AG04449 (cell line): ENCODE results near the gene ZNF385B.

Experiments
- CTCF ChIA-PET: fragments of 350-600 bp; formaldehyde crosslinking; extraction: SDS; loops from one replicate; lab custom pipeline; 2021; ENCODE audit warnings: antibody characterized with exemption; lab: Yijun Ruan, JAX
- POLR2A ChIA-PET: fragments of 400-600, 350-600 bp; formaldehyde crosslinking; extraction: SDS; loops from one replicate; lab custom pipeline; 2020; ENCODE audit warnings: antibody characterized with exemption, inconsistent platforms; lab: Yijun Ruan, JAX
- DNase-seq: peaks from one replicate; pipeline ENCODE4 v3.0.0-alpha.2; 2010; ENCODE audit warnings: low read depth, low spot score
- H3K4me3 ChIP-seq: 2 replicates; pipeline ENCODE4 v1.5.1; 2011; ENCODE audit warnings: low read depth, mild to moderate bottlenecking, control low read depth, low read length
- CTCF ChIP-seq: IDR thresholded peaks from one replicate; pipeline ENCODE4 v1.5.1; 2011; ENCODE audit warnings: mild to moderate bottlenecking, moderate library complexity, low read length, control low read depth, inconsistent platforms; ENCODE audit not compliant: insufficient read depth; ENCODE audit errors: missing control alignments

ZNF385B gene

GRCh38 chr2:179541586-179541985 is 319.8 kb downstream of the ZNF385B start:
- no peak overlapping the region for H3K4me3 ChIP-seq
- ChIA-PET POLR2A (no interaction called here), CTCF (interaction anchor here (0.7 kb wide), 1 partner anchor 23 kb away, joined by 3 read pairs; no protein-coding TSS in a partner anchor)
- TF ChIP-seq CTCF = no peak
- DNase-seq = no peak

GRCh38 chr2:179539124-179539511 is 322.3 kb downstream of the ZNF385B start:
- ChIA-PET POLR2A (no interaction called here), CTCF (no interaction called here)
- no peak for TF ChIP-seq CTCF
- DNase-seq = no peak
- H3K4me3 ChIP-seq = no peak overlapping the region

- H3K4me3 ChIP-seq = no peak overlapping the region
- no peak for TF ChIP-seq CTCF
- ChIA-PET POLR2A (no interaction called here), CTCF (no interaction called here)
- DNase-seq = no peak
Measured at GRCh38 chr2:179538406-179539123, 322.8 kb downstream of the ZNF385B start.

- CTCF ChIA-PET = no interaction called here
- DNase-seq = no peak
- no peak overlapping the region for H3K4me3 ChIP-seq
- no peak for TF ChIP-seq CTCF
- POLR2A ChIA-PET = no interaction called here
Measured at GRCh38 chr2:179536185-179536584, 325.2 kb downstream of the ZNF385B start.

GRCh38 chr2:179533875-179534274 is 327.5 kb downstream of the ZNF385B start:
- POLR2A ChIA-PET = no interaction called here
- TF ChIP-seq CTCF = no peak
- no peak for DNase-seq
- CTCF ChIA-PET = no interaction called here
- no peak overlapping the region for H3K4me3 ChIP-seq

GRCh38 chr2:179532863-179533278 is 328.5 kb downstream of the ZNF385B start:
- POLR2A ChIA-PET = interaction anchor here (0.5 to 0.6 kb wide), 2 partner anchors 11 to 135 kb away, joined by 3 to 4 read pairs; no protein-coding TSS in a partner anchor

More at GRCh38 chr2:179532863-179533278, 328.5 kb downstream of the ZNF385B start:
- H3K4me3 ChIP-seq = no peak overlapping the region
- no peak for TF ChIP-seq CTCF
- no peak for DNase-seq
- CTCF ChIA-PET = no interaction called here
